ENCODE results near the gene NELL2.

Gene NELL2

GRCh38 chr12:44502681-44503080, 373.4 kb downstream of the NELL2 start:
- TF ChIP-seq, protein P1, sequence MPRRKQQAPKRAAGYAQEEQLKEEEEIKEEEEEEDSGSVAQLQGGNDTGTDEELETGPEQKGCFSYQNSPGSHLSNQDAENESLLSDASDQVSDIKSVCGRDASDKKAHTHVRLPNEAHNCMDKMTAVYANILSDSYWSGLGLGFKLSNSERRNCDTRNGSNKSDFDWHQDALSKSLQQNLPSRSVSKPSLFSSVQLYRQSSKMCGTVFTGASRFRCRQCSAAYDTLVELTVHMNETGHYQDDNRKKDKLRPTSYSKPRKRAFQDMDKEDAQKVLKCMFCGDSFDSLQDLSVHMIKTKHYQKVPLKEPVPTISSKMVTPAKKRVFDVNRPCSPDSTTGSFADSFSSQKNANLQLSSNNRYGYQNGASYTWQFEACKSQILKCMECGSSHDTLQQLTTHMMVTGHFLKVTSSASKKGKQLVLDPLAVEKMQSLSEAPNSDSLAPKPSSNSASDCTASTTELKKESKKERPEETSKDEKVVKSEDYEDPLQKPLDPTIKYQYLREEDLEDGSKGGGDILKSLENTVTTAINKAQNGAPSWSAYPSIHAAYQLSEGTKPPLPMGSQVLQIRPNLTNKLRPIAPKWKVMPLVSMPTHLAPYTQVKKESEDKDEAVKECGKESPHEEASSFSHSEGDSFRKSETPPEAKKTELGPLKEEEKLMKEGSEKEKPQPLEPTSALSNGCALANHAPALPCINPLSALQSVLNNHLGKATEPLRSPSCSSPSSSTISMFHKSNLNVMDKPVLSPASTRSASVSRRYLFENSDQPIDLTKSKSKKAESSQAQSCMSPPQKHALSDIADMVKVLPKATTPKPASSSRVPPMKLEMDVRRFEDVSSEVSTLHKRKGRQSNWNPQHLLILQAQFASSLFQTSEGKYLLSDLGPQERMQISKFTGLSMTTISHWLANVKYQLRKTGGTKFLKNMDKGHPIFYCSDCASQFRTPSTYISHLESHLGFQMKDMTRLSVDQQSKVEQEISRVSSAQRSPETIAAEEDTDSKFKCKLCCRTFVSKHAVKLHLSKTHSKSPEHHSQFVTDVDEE (CRISPR knock-in tag; IDR thresholded peaks at IDR 0.05) = no peak
- no peak for ATAC-seq

- no peak for TF ChIP-seq ZNF565 (CRISPR knock-in tag; conservative IDR thresholded peaks at IDR 0.05; ENCODE audit: low read depth)
- no peak for TF ChIP-seq POU6F1 (CRISPR knock-in tag; IDR thresholded peaks at IDR 0.05; ENCODE audit: borderline replicate concordance, low read depth)
- TF ChIP-seq ARNTL (CRISPR knock-in tag; IDR thresholded peaks at IDR 0.05; ENCODE audit: borderline replicate concordance, low read depth) = no peak
- TF ChIP-seq ZFP3 (CRISPR knock-in tag; IDR thresholded peaks at IDR 0.05) = no peak
- TF ChIP-seq ESRRG (CRISPR knock-in tag; IDR thresholded peaks at IDR 0.05) = no peak
- TF ChIP-seq ISL1 (CRISPR knock-in tag; IDR thresholded peaks at IDR 0.05) = no peak
- TF ChIP-seq CSDC2 (CRISPR knock-in tag; IDR thresholded peaks at IDR 0.05) = no peak
- TF ChIP-seq BACH2 (CRISPR knock-in tag; IDR thresholded peaks at IDR 0.05; ENCODE audit: borderline replicate concordance) = no peak
- no peak for TF ChIP-seq TOX (CRISPR knock-in tag; IDR thresholded peaks at IDR 0.05; ENCODE audit: borderline replicate concordance)
- no peak for TF ChIP-seq ZFP30 (CRISPR knock-in tag; IDR thresholded peaks at IDR 0.05)
- TF ChIP-seq ZNF70 (CRISPR knock-in tag; IDR thresholded peaks at IDR 0.05) = no peak
- no peak for TF ChIP-seq PATZ1 (CRISPR knock-in tag; IDR thresholded peaks at IDR 0.05; ENCODE audit: borderline replicate concordance)
- TF ChIP-seq, protein P2, sequence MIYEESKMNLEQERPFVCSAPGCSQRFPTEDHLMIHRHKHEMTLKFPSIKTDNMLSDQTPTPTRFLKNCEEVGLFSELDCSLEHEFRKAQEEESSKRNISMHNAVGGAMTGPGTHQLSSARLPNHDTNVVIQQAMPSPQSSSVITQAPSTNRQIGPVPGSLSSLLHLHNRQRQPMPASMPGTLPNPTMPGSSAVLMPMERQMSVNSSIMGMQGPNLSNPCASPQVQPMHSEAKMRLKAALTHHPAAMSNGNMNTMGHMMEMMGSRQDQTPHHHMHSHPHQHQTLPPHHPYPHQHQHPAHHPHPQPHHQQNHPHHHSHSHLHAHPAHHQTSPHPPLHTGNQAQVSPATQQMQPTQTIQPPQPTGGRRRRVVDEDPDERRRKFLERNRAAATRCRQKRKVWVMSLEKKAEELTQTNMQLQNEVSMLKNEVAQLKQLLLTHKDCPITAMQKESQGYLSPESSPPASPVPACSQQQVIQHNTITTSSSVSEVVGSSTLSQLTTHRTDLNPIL (CRISPR knock-in tag; IDR thresholded peaks at IDR 0.05; ENCODE audit: low read depth) = no peak
- TF ChIP-seq RARB (CRISPR knock-in tag; IDR thresholded peaks at IDR 0.05) = no peak
Measured at GRCh38 chr12:44500423-44500822, 375.7 kb downstream of the NELL2 start.

DNA sequence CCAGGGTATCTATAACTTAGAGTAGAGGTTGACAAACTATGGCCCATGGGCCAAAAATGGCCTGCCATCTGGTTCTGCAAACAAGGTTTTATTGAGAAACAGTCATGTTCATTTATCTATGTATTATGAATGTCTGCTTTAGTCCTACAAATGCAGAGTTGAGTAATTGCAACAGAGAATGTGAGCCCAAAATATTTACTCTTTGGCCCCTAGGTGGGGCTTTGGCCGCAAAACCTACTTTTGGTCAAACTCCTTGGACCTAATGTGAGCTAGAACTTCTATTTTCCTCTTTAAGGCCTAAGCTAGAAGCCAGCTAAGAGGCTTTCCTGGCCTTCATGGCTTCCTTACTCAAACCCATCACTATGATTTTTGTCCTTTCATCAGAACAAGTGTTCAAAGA, 379.1 kb downstream of the NELL2 start:
- ATAC-seq = no peak
- TF ChIP-seq CSDC2 (CRISPR knock-in tag; IDR thresholded peaks at IDR 0.05) (no peak), TOX (CRISPR knock-in tag; IDR thresholded peaks at IDR 0.05; ENCODE audit: borderline replicate concordance) (no peak), ZFP30 (CRISPR knock-in tag; IDR thresholded peaks at IDR 0.05) (no peak), ESRRG (CRISPR knock-in tag; IDR thresholded peaks at IDR 0.05) (no peak), ARNTL (CRISPR knock-in tag; IDR thresholded peaks at IDR 0.05; ENCODE audit: borderline replicate concordance, low read depth) (no peak), ZNF70 (CRISPR knock-in tag; IDR thresholded peaks at IDR 0.05) (no peak), PPARA (CRISPR knock-in tag; IDR thresholded peaks at IDR 0.05; ENCODE audit: borderline replicate concordance) (no peak), GLIS3 (CRISPR knock-in tag; IDR thresholded peaks at IDR 0.05) (no peak), ZC3H10 (CRISPR knock-in tag; IDR thresholded peaks at IDR 0.05) (no peak), BACH2 (CRISPR knock-in tag; IDR thresholded peaks at IDR 0.05; ENCODE audit: borderline replicate concordance) (no peak)

More at GRCh38 chr12:44500423-44500822, 375.7 kb downstream of the NELL2 start:
- no peak for ATAC-seq

- ATAC-seq = no peak
- TF ChIP-seq BACH2 (CRISPR knock-in tag; IDR thresholded peaks at IDR 0.05; ENCODE audit: borderline replicate concordance) (no peak), ZNF565 (CRISPR knock-in tag; conservative IDR thresholded peaks at IDR 0.05; ENCODE audit: low read depth) (no peak), GLIS3 (CRISPR knock-in tag; IDR thresholded peaks at IDR 0.05) (no peak), POU6F1 (CRISPR knock-in tag; IDR thresholded peaks at IDR 0.05; ENCODE audit: borderline replicate concordance, low read depth) (no peak), TCF4 (CRISPR knock-in tag; IDR thresholded peaks at IDR 0.05; ENCODE audit: borderline replicate concordance) (no peak), CSRNP3 (CRISPR knock-in tag; IDR thresholded peaks at IDR 0.05) (no peak), ISL1 (CRISPR knock-in tag; IDR thresholded peaks at IDR 0.05) (no peak), ARNTL (CRISPR knock-in tag; IDR thresholded peaks at IDR 0.05; ENCODE audit: borderline replicate concordance, low read depth) (no peak), ZFP3 (CRISPR knock-in tag; IDR thresholded peaks at IDR 0.05) (no peak), ZC3H10 (CRISPR knock-in tag; IDR thresholded peaks at IDR 0.05) (no peak), ZFP30 (CRISPR knock-in tag; IDR thresholded peaks at IDR 0.05) (no peak), RARB (CRISPR knock-in tag; IDR thresholded peaks at IDR 0.05) (no peak), ZNF70 (CRISPR knock-in tag; IDR thresholded peaks at IDR 0.05) (no peak), ESRRG (CRISPR knock-in tag; IDR thresholded peaks at IDR 0.05) (no peak), PATZ1 (CRISPR knock-in tag; IDR thresholded peaks at IDR 0.05; ENCODE audit: borderline replicate concordance) (no peak)
Measured at GRCh38 chr12:44490181-44490580, 385.9 kb downstream of the NELL2 start.

Data from SK-N-SH treated with all-trans-retinoic acid at 6 μM for 48 hours (cell line).